Left ventricle myocardium inferior (tissue), 1 donor: Measurements from ENCODE around the gene WNT3A. TPM values are rescaled to one million over a fixed set of nuclear protein-coding genes. Genes with fewer than 3 reads are reported as not detected.

Source experiments
- DNase-seq: peaks from one replicate; pipeline ENCODE4 v3.0.0-alpha.2; 2020
- H3K27ac ChIP-seq: fragments of 200-600 bp; replicated peaks from 2 replicates; pipeline ENCODE4 v1.8.0; 2021
- H3K27me3 ChIP-seq: fragments of 200-600 bp; 2 replicates; pipeline ENCODE4 v1.8.0; 2021; ENCODE audit warnings: low read depth
- H3K36me3 ChIP-seq: fragments of 200-600 bp; 2 replicates; pipeline ENCODE4 v1.8.0; 2021
- H3K4me1 ChIP-seq: fragments of 200-600 bp; 2 replicates; pipeline ENCODE4 v1.8.0; 2021
- H3K4me3 ChIP-seq: fragments of 200-600 bp; 2 replicates; pipeline ENCODE4 v1.8.0; 2021; ENCODE audit warnings: mild to moderate bottlenecking, moderate library complexity
- H3K9me3 ChIP-seq: fragments of 200-600 bp; replicated peaks from 2 replicates; pipeline ENCODE4 v1.8.0; 2021
- intact Hi-C: fragments of 100-400 bp; cut with micrococcal nuclease; formaldehyde crosslinking; loops from one replicate; pipeline ENCODE4 v1.11.0; 2022
- total RNA-seq: library from RNA; stranded (reverse); fragmentation: NEBNext Ultra II Directional; extraction: Animal tissue kit (Norgen Biotek cat#: 25700); gene quantifications from one replicate; pipeline ENCODE4 v1.2.1, GENCODE V29; 2021
- TF ChIP-seq, protein P1 (sequence below): fragments of 200-600 bp; IDR thresholded peaks from 2 replicates; pipeline ENCODE4 v1.8.0; 2021; ENCODE audit warnings: antibody characterized with exemption, mild to moderate bottlenecking, borderline replicate concordance
- donor health status: DM: no; HTN: yes; CAD: no; lungs with severe emphysema.

The WNT3A gene
- total RNA-seq, 1 donor from 2014 or later = not detected

DNA sequence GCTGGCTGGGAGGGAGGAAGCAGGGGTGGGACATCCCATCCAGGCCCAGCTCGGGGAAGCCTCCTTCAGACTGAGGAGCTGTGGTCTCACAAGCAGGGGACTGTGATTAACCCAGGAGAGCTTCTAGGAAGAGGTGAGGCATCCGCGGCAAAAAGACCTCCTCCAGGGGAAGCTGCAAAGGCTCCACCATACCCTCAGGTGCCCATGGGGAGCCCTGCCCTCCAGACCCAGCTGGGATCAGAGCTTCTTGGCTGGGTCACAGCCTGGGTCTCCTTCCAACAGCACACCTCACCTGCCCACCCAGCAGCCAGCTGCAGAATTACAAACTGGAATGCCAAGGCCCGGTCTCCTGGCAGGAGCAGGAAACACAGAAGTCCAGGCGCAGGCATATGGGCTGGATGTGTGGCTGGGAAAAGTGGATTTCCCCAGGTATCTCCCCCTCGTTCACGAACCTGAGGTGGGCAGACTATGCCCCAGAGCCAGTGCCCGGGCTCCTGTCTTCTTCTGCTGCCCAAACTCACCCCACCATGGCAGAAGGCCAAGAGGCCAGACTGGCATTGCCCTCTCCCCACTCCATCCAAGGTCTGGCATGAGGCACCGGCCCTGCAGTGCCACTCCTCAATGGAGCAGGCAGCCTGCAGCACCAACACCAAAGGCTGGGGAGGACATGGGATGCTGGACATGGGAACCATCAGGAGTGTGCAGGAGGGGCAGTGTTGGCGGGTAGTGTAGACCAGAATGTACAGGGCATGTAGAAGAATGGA, 60.3 kb downstream of the WNT3A start:
- TF ChIP-seq, protein P1, sequence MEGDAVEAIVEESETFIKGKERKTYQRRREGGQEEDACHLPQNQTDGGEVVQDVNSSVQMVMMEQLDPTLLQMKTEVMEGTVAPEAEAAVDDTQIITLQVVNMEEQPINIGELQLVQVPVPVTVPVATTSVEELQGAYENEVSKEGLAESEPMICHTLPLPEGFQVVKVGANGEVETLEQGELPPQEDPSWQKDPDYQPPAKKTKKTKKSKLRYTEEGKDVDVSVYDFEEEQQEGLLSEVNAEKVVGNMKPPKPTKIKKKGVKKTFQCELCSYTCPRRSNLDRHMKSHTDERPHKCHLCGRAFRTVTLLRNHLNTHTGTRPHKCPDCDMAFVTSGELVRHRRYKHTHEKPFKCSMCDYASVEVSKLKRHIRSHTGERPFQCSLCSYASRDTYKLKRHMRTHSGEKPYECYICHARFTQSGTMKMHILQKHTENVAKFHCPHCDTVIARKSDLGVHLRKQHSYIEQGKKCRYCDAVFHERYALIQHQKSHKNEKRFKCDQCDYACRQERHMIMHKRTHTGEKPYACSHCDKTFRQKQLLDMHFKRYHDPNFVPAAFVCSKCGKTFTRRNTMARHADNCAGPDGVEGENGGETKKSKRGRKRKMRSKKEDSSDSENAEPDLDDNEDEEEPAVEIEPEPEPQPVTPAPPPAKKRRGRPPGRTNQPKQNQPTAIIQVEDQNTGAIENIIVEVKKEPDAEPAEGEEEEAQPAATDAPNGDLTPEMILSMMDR = no peak
- no peaks in the 10 kb centered on the region for H3K9me3 ChIP-seq
- no peak overlapping the region for H3K27ac ChIP-seq
- H3K4me3 ChIP-seq = no peak overlapping the region
- intact Hi-C loops = no loop called here
- DNase-seq = no peak
- no peaks in the 10 kb centered on the region for H3K36me3 ChIP-seq
- H3K4me1 ChIP-seq = no peaks in the 10 kb centered on the region
- H3K27me3 ChIP-seq = peaks cover 62% of the 10 kb centered on the region

DNA sequence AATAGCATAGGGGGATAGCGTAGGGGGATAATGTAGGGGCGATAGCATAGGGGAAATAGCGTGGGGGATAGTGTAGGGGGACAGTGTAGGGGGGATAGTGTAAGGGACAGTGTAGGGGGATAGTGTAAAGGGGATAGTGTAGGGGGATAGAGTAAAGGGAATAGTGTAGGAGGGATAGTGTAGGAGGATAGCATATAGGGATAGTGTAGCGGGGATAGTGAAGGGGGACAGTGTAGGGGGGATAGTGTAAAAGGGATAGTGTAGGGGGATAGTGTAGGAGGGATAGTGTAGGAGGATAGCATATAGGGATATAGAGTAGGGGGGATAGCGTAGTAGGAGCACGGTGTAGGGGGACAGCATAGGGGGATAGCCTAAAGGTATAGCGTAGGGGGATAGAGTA, 61.6 kb downstream of the WNT3A start:
- H3K4me3 ChIP-seq = no peak overlapping the region
- no peaks in the 10 kb centered on the region for H3K36me3 ChIP-seq
- no peaks in the 10 kb centered on the region for H3K4me1 ChIP-seq
- no peak overlapping the region for H3K27ac ChIP-seq
- no peaks in the 10 kb centered on the region for H3K9me3 ChIP-seq
- intact Hi-C loops = no loop called here
- peaks cover 58% of the 10 kb centered on the region for H3K27me3 ChIP-seq
- DNase-seq = no peak
- TF ChIP-seq, protein P1 = no peak

DNA sequence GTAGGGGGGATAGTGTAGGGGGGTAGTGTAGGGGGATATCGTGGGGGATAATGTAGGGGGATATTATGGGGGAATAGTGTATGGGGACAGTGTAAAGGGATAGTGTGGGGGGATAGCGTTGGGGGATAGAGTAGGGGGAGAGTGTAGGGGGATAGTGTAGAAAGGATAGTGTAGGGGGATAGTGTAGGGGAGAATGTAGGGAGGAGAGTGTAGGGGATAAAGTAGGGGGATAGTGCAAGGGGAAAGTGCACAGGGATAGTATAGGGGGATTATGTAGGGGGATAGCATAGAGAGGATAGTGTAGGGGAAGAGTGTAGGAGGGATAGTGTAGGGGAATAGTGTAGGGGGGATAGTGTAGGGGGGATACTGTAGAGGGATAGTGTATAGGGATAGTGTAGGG, 63.4 kb downstream of the WNT3A start:
- intact Hi-C loops = no loop called here
- TF ChIP-seq, protein P1 = no peak
- no peak for DNase-seq
- Histone ChIP-seq H3K36me3 (no peaks in the 10 kb centered on the region), H3K27me3 (peaks cover 54% of the 10 kb centered on the region), H3K4me3 (no peak overlapping the region), H3K9me3 (no peaks in the 10 kb centered on the region), H3K4me1 (no peaks in the 10 kb centered on the region), H3K27ac (no peak overlapping the region)

DNA sequence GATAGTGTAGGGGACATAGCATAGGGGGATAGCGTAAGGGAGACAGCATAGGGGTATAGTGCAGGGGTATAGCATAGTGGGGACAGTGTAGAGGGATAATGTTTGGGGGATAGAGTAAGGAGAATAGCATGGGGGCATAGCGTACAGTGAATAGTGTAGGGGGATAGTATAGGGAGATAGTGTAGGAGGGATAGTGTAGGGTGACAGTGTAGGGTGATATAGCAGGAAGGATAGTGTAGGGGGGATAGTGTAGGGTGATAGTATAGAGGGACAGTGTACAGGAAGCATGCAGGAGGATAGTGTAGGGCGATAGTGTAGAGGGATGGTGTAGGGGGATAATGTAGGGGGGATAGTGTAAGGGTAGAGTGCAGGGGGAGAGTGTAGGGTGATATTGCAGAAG, 64.1 kb downstream of the WNT3A start:
- Histone ChIP-seq H3K4me1 (no peaks in the 10 kb centered on the region), H3K27ac (no peak overlapping the region), H3K9me3 (no peaks in the 10 kb centered on the region), H3K4me3 (no peak overlapping the region), H3K36me3 (no peaks in the 10 kb centered on the region), H3K27me3 (peaks cover 47% of the 10 kb centered on the region)
- DNase-seq = no peak
- TF ChIP-seq, protein P1 = no peak
- intact Hi-C loops = no loop called here

DNA sequence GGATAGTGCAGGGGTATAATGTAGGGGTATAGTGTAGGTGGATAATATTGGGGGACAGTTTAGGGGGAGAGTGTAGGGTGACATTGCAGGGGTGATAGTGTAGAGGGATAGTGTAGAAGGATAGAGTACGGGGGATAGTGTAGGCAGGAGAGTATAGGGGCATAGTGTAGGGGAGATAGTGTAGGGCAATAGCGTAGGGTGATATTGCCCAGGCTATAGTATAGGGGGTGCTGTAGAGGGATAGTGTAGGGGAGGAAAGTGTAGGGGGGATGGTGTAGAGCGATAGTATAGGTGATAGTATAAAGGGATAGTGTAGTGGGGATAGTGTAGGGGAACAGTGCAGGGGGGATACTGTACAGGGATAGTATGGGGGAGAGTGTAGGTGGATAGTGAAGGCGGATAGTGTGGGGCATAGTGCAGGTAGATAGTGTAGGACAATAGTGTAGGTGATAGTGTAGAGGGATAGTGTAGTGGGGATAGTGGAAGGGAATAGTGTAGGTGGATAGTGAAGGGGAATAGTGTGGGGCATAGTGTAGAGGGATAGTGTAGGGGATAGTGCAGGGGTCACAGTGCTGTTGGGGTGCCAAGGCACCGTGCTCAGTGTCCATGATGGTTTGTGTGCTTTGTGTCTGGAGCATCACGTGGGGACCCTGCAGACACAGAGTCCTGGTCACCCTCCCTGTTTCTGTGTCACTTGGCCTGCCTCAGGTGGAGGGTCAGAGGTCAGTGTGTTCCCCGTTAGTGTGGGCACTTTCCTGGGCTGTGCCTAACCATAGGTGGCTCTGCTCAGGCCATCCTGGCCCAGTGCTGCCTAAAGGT, 65.2 kb downstream of the WNT3A start:
- H3K4me1 ChIP-seq = no peaks in the 10 kb centered on the region
- TF ChIP-seq, protein P1 = no peak
- H3K27ac ChIP-seq = no peak overlapping the region
- intact Hi-C loops = no loop called here
- H3K4me3 ChIP-seq = no peak overlapping the region
- H3K9me3 ChIP-seq = no peaks in the 10 kb centered on the region
- H3K27me3 ChIP-seq = peaks cover 35% of the 10 kb centered on the region
- DNase-seq = no peak
- H3K36me3 ChIP-seq = no peaks in the 10 kb centered on the region
